IMR-90 (cell line): ENCODE data around the gene SLC35D2. TPM values are rescaled to one million over a fixed set of nuclear protein-coding genes. Genes with fewer than 3 reads are reported as not detected.

Experiments used
- ATAC-seq: fragments of 200-7000 bp; cut with Tn5 transposase; 2 replicates; pipeline ENCODE4 v1.9.1; 2020; ENCODE audit warnings: low read depth, mild to moderate bottlenecking, moderate library complexity
- BruUV-seq: library from RNA; stranded (reverse); fragments of 400-500 nt; replicated peaks from 2 replicates; lab custom pipeline; 2021; lab: Mats Ljungman, UMichigan
- CTCF ChIA-PET: fragments of 300-600 bp; formaldehyde crosslinking; extraction: SDS; loops from one replicate; lab custom pipeline; 2021; ENCODE audit warnings: antibody characterized with exemption; lab: Yijun Ruan, JAX
- POLR2A ChIA-PET: fragments of 300-600 bp; sonication (Branson Sonifier 250); formaldehyde crosslinking; loops from one replicate; lab custom pipeline; 2022; ENCODE audit warnings: antibody characterized with exemption; ENCODE audit not compliant: unreplicated experiment; lab: Charles Lee
- DNase-seq: peaks from one replicate; pipeline ENCODE4 v3.0.0; 2013
- H2AFZ ChIP-seq: replicated peaks from 2 replicates; pipeline ENCODE3; 2013; ENCODE audit warnings: low read length, mild to moderate bottlenecking; ENCODE audit not compliant: poor library complexity
- H2AK5ac ChIP-seq: 2 replicates; pipeline ENCODE4 v1.6.1; 2013; ENCODE audit warnings: low read depth, low read length, inconsistent platforms
- H2AK9ac ChIP-seq: replicated peaks from 2 replicates; pipeline ENCODE3; 2013; ENCODE audit warnings: mild to moderate bottlenecking, low read depth, low read length, moderate library complexity; ENCODE audit not compliant: poor library complexity
- H2BK120ac ChIP-seq: 2 replicates; pipeline ENCODE4 v1.6.1; 2013; ENCODE audit warnings: low read depth, low read length, inconsistent platforms
- H2BK15ac ChIP-seq: 3 replicates; pipeline ENCODE4 v1.6.1; 2013; ENCODE audit warnings: low read depth, low read length, inconsistent platforms
- H2BK20ac ChIP-seq: 2 replicates; pipeline ENCODE4 v1.6.1; 2013; ENCODE audit warnings: low read depth, mild to moderate bottlenecking, inconsistent platforms, low read length, moderate library complexity
- H2BK5ac ChIP-seq: 2 replicates; pipeline ENCODE4 v1.6.1; 2013; ENCODE audit warnings: mild to moderate bottlenecking, low read depth, low read length, inconsistent platforms; ENCODE audit not compliant: poor library complexity, severe bottlenecking
- H3K14ac ChIP-seq: replicated peaks from 2 replicates; pipeline ENCODE4 v1.6.1; 2013; ENCODE audit warnings: low read depth, low read length, inconsistent platforms
- H3K18ac ChIP-seq: 2 replicates; pipeline ENCODE4 v1.6.1; 2013; ENCODE audit warnings: low read depth, low read length, control low read depth
- H3K23ac ChIP-seq: 2 replicates; pipeline ENCODE4 v1.6.1; 2013; ENCODE audit warnings: low read depth, low read length, inconsistent platforms
- H3K27ac ChIP-seq: 2 replicates; pipeline ENCODE4 v1.5.1; 2013; ENCODE audit warnings: mild to moderate bottlenecking, control low read depth, low read length; ENCODE audit not compliant: insufficient read depth
- H3K27me3 ChIP-seq: 2 replicates; pipeline ENCODE4 v1.6.1; 2013; ENCODE audit warnings: low read length; ENCODE audit not compliant: control insufficient read depth, insufficient read depth
- H3K36me3 ChIP-seq: 2 replicates; pipeline ENCODE4 v1.6.1; 2013; ENCODE audit warnings: low read length, mixed read lengths; ENCODE audit not compliant: control insufficient read depth, insufficient read depth
- H3K4ac ChIP-seq: 2 replicates; pipeline ENCODE4 v1.6.1; 2013; ENCODE audit warnings: low read depth, low read length, inconsistent platforms
- H3K4me1 ChIP-seq: 2 replicates; pipeline ENCODE4 v1.6.1; 2013; ENCODE audit warnings: low read length, mixed read lengths; ENCODE audit not compliant: control insufficient read depth, insufficient read depth
- H3K4me2 ChIP-seq: 2 replicates; pipeline ENCODE4 v1.6.1; 2013; ENCODE audit warnings: low read depth, mild to moderate bottlenecking, control low read depth, low read length, moderate library complexity
- H3K4me3 ChIP-seq: 2 replicates; pipeline ENCODE4 v1.5.1; 2013; ENCODE audit warnings: low read depth, mild to moderate bottlenecking, control low read depth, low read length, moderate library complexity; ENCODE audit not compliant: insufficient read depth
- H3K56ac ChIP-seq: 2 replicates; pipeline ENCODE4 v1.6.1; 2013; ENCODE audit warnings: low read length, inconsistent platforms; ENCODE audit not compliant: insufficient read depth; ENCODE audit errors: extremely low read depth
- H3K79me1 ChIP-seq, 2 experiments: 2 replicates each; pipeline ENCODE4 v1.6.1; 2013; ENCODE audit warnings: low read length in 2 of 2, inconsistent platforms in 1 of 2, low read depth in 1 of 2
- H3K9ac ChIP-seq: 2 replicates; pipeline ENCODE4 v1.6.1; 2013; ENCODE audit warnings: low read depth, low read length, control low read depth
- H3K9me1 ChIP-seq: 2 replicates; pipeline ENCODE4 v1.6.1; 2013; ENCODE audit warnings: low read length, inconsistent platforms; ENCODE audit not compliant: insufficient read depth
- H3K9me3 ChIP-seq: 2 replicates; pipeline ENCODE4 v1.6.1; 2013; ENCODE audit warnings: low read length; ENCODE audit not compliant: control insufficient read depth, insufficient read depth
- H4K20me1 ChIP-seq: 2 replicates; pipeline ENCODE4 v1.6.1; 2013; ENCODE audit warnings: low read length, inconsistent platforms; ENCODE audit not compliant: insufficient read depth
- H4K5ac ChIP-seq: 2 replicates; pipeline ENCODE4 v1.6.1; 2013; ENCODE audit warnings: mild to moderate bottlenecking, low read depth, low read length, control low read depth
- H4K8ac ChIP-seq, 2 experiments: 2 replicates each; pipeline ENCODE4 v1.6.1; 2013; ENCODE audit warnings: low read depth in 2 of 2, low read length in 2 of 2, control low read depth in 1 of 2, inconsistent platforms in 1 of 2
- H4K91ac ChIP-seq: 2 replicates; pipeline ENCODE4 v1.6.1; 2013; ENCODE audit warnings: low read depth, low read length, inconsistent platforms; ENCODE audit not compliant: insufficient read depth
- BHLHE40 ChIP-seq: fragments of 150-350 bp; IDR thresholded peaks from 2 replicates; pipeline ENCODE4 v1.6.1; 2016; ENCODE audit warnings: mild to moderate bottlenecking, low read depth, low read length
- FOS ChIP-seq: fragments of 150-350 bp; IDR thresholded peaks from 2 replicates; pipeline ENCODE4 v1.6.1; 2016; ENCODE audit warnings: low read depth, low read length
- MAFK ChIP-seq: IDR thresholded peaks from 2 replicates; pipeline ENCODE4 v1.6.1; 2012; ENCODE audit warnings: low read depth, low read length, improper control_type of control experiment
- MAZ ChIP-seq: IDR thresholded peaks from 2 replicates; pipeline ENCODE4 v1.6.1; 2012; ENCODE audit warnings: low read depth, mild to moderate bottlenecking, low read length, improper control_type of control experiment, moderate library complexity, borderline replicate concordance
- POLR2A ChIP-seq: IDR thresholded peaks from 2 replicates; pipeline ENCODE4 v1.6.1; 2012; ENCODE audit warnings: mild to moderate bottlenecking, low read depth, low read length
- RAD21 ChIP-seq: IDR thresholded peaks from 2 replicates; pipeline ENCODE4 v1.6.1; 2012; ENCODE audit warnings: low read length, improper control_type of control experiment
- RCOR1 ChIP-seq: IDR thresholded peaks from 2 replicates; pipeline ENCODE4 v1.6.1; 2012; ENCODE audit warnings: mild to moderate bottlenecking, low read length, improper control_type of control experiment; ENCODE audit not compliant: insufficient replicate concordance
- RFX5 ChIP-seq: IDR thresholded peaks from 2 replicates; pipeline ENCODE4 v1.8.0; 2012; ENCODE audit warnings: low read depth, mild to moderate bottlenecking, low read length, moderate library complexity
- SMC3 ChIP-seq: fragments of 150-350 bp; IDR thresholded peaks from 2 replicates; pipeline ENCODE4 v1.6.1; 2016; ENCODE audit warnings: low read depth, mild to moderate bottlenecking, antibody characterized with exemption, low read length, moderate library complexity
- WGBS, 2 experiments: methylation state at CpG; one replicate each; pipeline versions ENCODE4 v1.1.5 to v1.1.7; 2013; ENCODE audit warnings: missing lambda C conversion rate in 2 of 2; ENCODE audit not compliant: insufficient read length in 1 of 2; ENCODE audit errors: extremely low coverage in 2 of 2; 5-methylcytosine and 5-hydroxymethylcytosine counted together
- dilution Hi-C: fragments of 300-500 bp; cut with HindIII; formaldehyde crosslinking; loops from one replicate; pipeline ENCODE4 v1.14.3; 2018; ENCODE audit warnings: low sequenced_read_pairs; ENCODE audit not compliant: unreplicated experiment
- in situ Hi-C: fragments of 300-500 bp; cut with MboI; formaldehyde crosslinking; loops from 3 replicates; pipeline ENCODE4 v1.14.3; 2019; ENCODE audit warnings: low sequenced_read_pairs, inconsistent platforms, mixed read lengths
- intact Hi-C: fragments of 100-400 bp; cut with micrococcal nuclease; formaldehyde crosslinking; loops from 2 replicates; pipeline ENCODE4 v1.10.0; 2022
- polyA plus RNA-seq, 3 experiments: library from polyadenylated mRNA; depleted of rRNA; stranded (reverse); fragments of >200 nt; gene quantifications; 2 replicates each; pipeline ENCODE4 v1.2.3, GENCODE V29; 2012; ENCODE audit warnings: low replicate concordance in 1 of 3
- total RNA-seq: library from RNA; depleted of rRNA; stranded (reverse); fragments of >200 nt; gene quantifications from 2 replicates; pipeline ENCODE4 v1.2.3, GENCODE V29; 2012
- TF ChIP-seq, protein P1 (sequence below): fragments of 150-350 bp; IDR thresholded peaks from 2 replicates; pipeline ENCODE4 v1.6.1; 2017; ENCODE audit warnings: mild to moderate bottlenecking, antibody characterized with exemption, low read length, low read depth
- TF ChIP-seq, protein P2 (sequence below): conservative IDR thresholded peaks from 2 replicates; pipeline ENCODE4 v1.5.1; 2012; ENCODE audit warnings: mild to moderate bottlenecking, low read depth, low read length, improper control_type of control experiment

Gene SLC35D2
- total and polyA plus RNA-seq, 2 of the 4 experiments (the other 2 are of a cell fraction): 9.7 to 11.8 TPM

DNA sequence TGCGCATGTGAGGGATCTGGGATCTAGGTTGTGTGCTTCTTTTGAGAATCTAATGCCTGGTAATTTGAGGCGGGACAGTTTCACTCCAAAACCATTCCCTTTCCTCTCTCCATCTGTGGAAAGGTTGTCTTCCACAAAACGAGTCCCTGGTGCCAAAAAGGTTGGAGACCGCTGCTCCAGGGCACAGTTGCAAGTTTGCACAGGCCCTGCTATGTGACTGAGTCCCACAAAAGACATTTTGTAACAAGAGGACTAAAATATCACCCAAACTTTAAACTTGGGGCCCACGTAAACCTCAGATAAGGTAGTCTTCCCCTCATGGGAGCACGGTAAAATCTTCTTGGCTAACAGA, 40.5 kb upstream of the SLC35D2 start:
- Histone ChIP-seq H3K56ac (no peak overlapping the region), H4K20me1 (no peaks in the 10 kb centered on the region), H3K9me1 (peaks cover 3% of the 10 kb centered on the region; the same call in 1 of the 2 replicates), H4K8ac (no peak overlapping the region), H3K79me1 (no peaks in the 10 kb centered on the region), H3K4me1 (peaks cover 5% of the 10 kb centered on the region), H3K14ac (no peak overlapping the region; the same call in 1 of the 2 replicates), H3K23ac (no peak overlapping the region), H3K9me3 (no peaks in the 10 kb centered on the region), H2BK15ac (no peak overlapping the region), H3K9ac (no peak overlapping the region), H2AK5ac (0 out of 2 replicates have a peak overlapping the region, but pooled peaks have one; percentile 77), H2AFZ (peak overlapping the region; percentile 78), H4K5ac (no peak overlapping the region), H2BK5ac (no peak overlapping the region), H3K36me3 (no peaks in the 10 kb centered on the region), H3K4me2 (no peak overlapping the region), H3K27ac (no peak overlapping the region), H3K18ac (no peak overlapping the region), H2BK20ac (no peak overlapping the region), H3K27me3 (no peaks in the 10 kb centered on the region), H3K4ac (no peak overlapping the region; the same call in 1 of the 2 replicates), H3K4me3 (no peak overlapping the region), H2AK9ac (no peak overlapping the region), H2BK120ac (no peak overlapping the region), H4K91ac (no peak overlapping the region)
- ChIA-PET CTCF (interaction anchor here (0.9 kb wide), 1 partner anchor 39 kb away, joined by 3 read pairs; no protein-coding TSS in a partner anchor), POLR2A (no interaction called here)
- ATAC-seq: no peak
- TF ChIP-seq BHLHE40 (no peak), MAZ (no peak), RFX5 (no peak), SMC3 (no peak), MAFK (no peak), POLR2A (no peak), RCOR1 (no peak), RAD21 (no peak), FOS (no peak)
- TF ChIP-seq, protein P1, sequence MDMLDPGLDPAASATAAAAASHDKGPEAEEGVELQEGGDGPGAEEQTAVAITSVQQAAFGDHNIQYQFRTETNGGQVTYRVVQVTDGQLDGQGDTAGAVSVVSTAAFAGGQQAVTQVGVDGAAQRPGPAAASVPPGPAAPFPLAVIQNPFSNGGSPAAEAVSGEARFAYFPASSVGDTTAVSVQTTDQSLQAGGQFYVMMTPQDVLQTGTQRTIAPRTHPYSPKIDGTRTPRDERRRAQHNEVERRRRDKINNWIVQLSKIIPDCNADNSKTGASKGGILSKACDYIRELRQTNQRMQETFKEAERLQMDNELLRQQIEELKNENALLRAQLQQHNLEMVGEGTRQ: no peak
- TF ChIP-seq, protein P2, sequence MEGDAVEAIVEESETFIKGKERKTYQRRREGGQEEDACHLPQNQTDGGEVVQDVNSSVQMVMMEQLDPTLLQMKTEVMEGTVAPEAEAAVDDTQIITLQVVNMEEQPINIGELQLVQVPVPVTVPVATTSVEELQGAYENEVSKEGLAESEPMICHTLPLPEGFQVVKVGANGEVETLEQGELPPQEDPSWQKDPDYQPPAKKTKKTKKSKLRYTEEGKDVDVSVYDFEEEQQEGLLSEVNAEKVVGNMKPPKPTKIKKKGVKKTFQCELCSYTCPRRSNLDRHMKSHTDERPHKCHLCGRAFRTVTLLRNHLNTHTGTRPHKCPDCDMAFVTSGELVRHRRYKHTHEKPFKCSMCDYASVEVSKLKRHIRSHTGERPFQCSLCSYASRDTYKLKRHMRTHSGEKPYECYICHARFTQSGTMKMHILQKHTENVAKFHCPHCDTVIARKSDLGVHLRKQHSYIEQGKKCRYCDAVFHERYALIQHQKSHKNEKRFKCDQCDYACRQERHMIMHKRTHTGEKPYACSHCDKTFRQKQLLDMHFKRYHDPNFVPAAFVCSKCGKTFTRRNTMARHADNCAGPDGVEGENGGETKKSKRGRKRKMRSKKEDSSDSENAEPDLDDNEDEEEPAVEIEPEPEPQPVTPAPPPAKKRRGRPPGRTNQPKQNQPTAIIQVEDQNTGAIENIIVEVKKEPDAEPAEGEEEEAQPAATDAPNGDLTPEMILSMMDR: no peak
- no TSS peak for BruUV-seq
- dilution Hi-C loops: no loop called here
- intact Hi-C loops: loop anchor here (5.0 kb wide), 1 partner anchor 38 kb away; no protein-coding TSS in a partner anchor
- in situ Hi-C loops: no loop called here
- no peak for DNase-seq
- 100% methylated on average over 1 of the region's 6 CpGs; no CpG with 5 or more reads in 1 of the 2 experiments for WGBS, 2 experiments
